ENCODE measurements around the gene ZBTB8OS. TPM values are rescaled to one million over a fixed set of nuclear protein-coding genes. Genes with fewer than 3 reads are reported as not detected.
"Not testable (repeated sequence)": the region's sequence is repeated elsewhere in the genome, so short reads cannot be mapped to it uniquely, and the experiment has no call there.

Gene ZBTB8OS
- total RNA-seq, 2 experiments from 2014 or later = 64.8 to 67.4 TPM

DNA sequence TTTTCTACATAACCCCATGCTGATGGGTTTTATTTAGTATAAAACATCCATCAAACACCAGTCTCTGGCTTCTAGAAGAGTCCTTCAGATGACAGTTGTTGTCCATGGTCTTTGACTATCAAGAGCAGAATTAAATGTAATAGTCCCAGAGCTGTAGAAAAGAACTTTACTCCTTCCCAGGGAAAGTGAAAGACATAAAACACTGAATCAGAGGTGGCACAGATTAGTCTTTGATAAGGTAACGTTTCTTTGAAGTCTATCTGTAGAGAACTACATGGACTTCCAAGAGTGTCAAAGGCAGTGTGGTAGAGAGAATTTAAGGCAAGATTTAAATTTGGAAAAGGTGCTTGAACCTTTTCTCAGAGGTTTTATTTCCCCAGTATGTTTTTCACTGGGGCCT is 30.3 kb upstream of the ZBTB8OS start:
- Mint-ChIP-seq H3K4me3 (no peak overlapping the region), H3K27ac (no peak overlapping the region), H3K36me3 (peaks cover 47% of the 10 kb centered on the region), H3K27me3 (no peaks in the 10 kb centered on the region), H3K4me1 (ENCODE audit: low read depth) (peaks cover 14% of the 10 kb centered on the region), H3K9me3 (no peaks in the 10 kb centered on the region)
- ChIA-PET POLR2A (no interaction called here), CTCF (no interaction called here)
- no peak for DNase-seq
- intact Hi-C loops (cut with micrococcal nuclease) = loop anchor here (5.0 kb wide), 1 partner anchor 58 kb away; no protein-coding TSS in a partner anchor

DNA sequence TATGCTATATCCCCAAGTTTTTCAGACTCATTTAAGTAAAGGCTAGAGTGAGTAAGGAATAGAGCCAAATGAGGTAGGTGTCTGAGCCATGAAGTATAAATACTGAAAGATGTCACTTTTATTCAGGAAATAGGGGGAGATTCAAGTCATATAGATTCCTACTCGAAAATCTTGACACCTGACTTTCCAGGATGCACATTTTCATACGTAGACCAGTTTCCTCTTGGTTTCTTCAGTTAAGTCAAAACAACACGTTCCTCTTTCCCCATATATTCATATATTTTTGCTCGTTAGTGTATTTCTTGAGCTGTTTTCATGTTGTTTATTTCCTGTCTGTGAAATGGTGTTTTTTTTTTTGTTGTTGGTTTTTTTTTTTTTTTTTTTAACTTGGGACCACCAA is 29.6 kb upstream of the ZBTB8OS start:
- POLR2A ChIA-PET, H3K9me3 Mint-ChIP-seq, H3K27me3 Mint-ChIP-seq, DNase-seq, H3K27ac Mint-ChIP-seq, H3K4me3 Mint-ChIP-seq: not testable (repeated sequence)
- CTCF ChIA-PET = interaction anchor here (1.0 kb wide), 1 partner anchor 32 kb away, joined by 3 read pairs; no protein-coding TSS in a partner anchor
- Mint-ChIP-seq H3K4me1 (ENCODE audit: low read depth) (peaks cover 14% of the 10 kb centered on the region), H3K36me3 (peaks cover 46% of the 10 kb centered on the region)
- intact Hi-C loops (cut with micrococcal nuclease) = loop anchor here (5.0 kb wide), 1 partner anchor 58 kb away; no protein-coding TSS in a partner anchor

DNA sequence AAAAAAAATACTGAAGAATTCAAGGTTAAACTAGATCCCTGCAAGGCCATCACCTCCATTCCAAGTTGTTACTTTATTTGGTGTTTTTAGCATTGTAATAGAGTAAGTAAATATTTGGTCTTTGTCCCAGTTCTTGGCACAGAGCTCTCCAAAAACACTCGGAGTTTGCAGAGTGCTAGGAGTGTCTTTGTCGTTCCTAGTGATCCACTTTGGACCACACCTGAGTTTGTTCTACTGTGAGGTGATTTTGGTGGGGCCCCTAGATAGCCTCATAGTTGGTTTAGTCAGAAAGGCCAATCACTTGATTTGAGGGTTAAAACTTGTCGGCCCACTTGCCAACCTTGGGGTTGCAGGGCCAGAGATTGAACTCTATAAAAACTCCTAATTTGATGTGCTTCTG is 26.6 kb upstream of the ZBTB8OS start:
- DNase-seq = no peak
- ChIA-PET CTCF (interaction anchor here (1.0 kb wide), 1 partner anchor 14 kb away, joined by 3 read pairs; no protein-coding TSS in a partner anchor), POLR2A (no interaction called here)
- Mint-ChIP-seq H3K4me3 (no peak overlapping the region), H3K36me3 (peaks cover 55% of the 10 kb centered on the region), H3K9me3 (no peaks in the 10 kb centered on the region), H3K27me3 (no peaks in the 10 kb centered on the region), H3K4me1 (ENCODE audit: low read depth) (peaks cover 2% of the 10 kb centered on the region), H3K27ac (no peak overlapping the region)
- intact Hi-C loops (cut with micrococcal nuclease) = no loop called here

- CTCF ChIA-PET; intact Hi-C loops (cut with micrococcal nuclease); POLR2A ChIA-PET; H3K27me3 Mint-ChIP-seq; H3K9me3 Mint-ChIP-seq; H3K4me1 Mint-ChIP-seq (ENCODE audit: low read depth); H3K27ac Mint-ChIP-seq; H3K4me3 Mint-ChIP-seq; DNase-seq: not testable (repeated sequence)
- peaks cover 58% of the 10 kb centered on the region for H3K36me3 Mint-ChIP-seq
These were observed 18.4 kb upstream of the ZBTB8OS start for GRCh38 chr1:32668716-32669115.

DNA sequence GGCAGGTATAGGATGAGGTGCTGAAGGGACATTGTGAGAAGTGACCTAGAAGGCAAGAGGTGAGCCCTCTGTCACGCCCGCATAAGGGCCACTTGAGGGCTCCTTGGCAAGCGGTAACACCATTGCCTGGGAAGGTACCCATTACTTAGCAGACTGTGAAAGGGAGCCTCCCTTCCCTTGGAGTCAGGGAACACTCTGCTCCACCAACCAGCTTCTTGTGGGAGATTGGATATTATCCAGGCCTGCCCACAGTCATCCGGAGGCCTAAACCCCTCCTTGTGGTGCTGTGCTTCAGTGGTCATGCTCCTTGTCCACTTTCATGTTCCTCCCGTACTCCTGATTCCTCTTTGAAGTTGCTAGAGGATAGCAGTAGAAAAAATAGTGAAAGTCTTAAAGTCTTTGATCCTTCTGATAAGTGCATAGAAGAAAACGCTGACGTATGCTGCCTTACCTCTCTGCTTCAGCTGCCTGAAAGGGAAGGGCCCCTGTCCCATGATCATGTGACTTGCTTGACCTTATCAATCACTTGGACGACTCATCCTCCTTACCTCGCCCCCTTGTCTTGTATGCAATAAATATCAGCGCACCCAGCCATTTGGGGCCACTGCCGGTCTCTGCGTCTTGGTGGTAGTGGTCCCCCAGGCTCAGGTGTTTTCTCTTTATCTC is 16.7 kb upstream of the ZBTB8OS start:
- Mint-ChIP-seq H3K4me3 (no peak overlapping the region), H3K27ac (no peak overlapping the region), H3K27me3 (no peaks in the 10 kb centered on the region), H3K36me3 (peaks cover 49% of the 10 kb centered on the region), H3K4me1 (ENCODE audit: low read depth) (no peaks in the 10 kb centered on the region), H3K9me3 (no peaks in the 10 kb centered on the region)
- ChIA-PET POLR2A (no interaction called here), CTCF (no interaction called here)
- DNase-seq = no peak
- intact Hi-C loops (cut with micrococcal nuclease) = no loop called here

DNA sequence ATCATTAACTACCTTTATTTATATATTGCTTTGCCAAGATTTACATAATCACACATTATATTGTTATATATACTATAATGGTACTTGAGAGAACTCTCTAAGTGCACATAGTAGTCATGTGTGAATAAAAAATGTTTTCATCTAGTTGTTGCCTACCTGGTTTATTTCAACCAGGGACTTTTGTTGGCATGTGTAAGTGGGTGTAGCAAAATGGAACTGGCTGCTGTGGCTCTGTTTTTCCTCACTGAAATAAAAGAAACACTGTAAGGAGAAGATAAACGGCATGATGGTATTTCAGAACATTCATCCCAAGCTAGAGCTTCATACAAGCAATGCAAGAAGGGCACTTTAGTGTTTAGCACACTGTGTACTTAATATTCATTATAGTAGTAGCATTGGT is 15.6 kb upstream of the ZBTB8OS start:
- no peak for DNase-seq
- H3K4me1 Mint-ChIP-seq (ENCODE audit: low read depth) = no peaks in the 10 kb centered on the region
- ChIA-PET POLR2A (no interaction called here), CTCF (interaction anchor here (0.6 to 0.7 kb wide), 2 partner anchors 118 to 507 kb away, joined by 3 to 4 read pairs; no protein-coding TSS in a partner anchor)
- H3K9me3 Mint-ChIP-seq = no peaks in the 10 kb centered on the region
- H3K27me3 Mint-ChIP-seq = no peaks in the 10 kb centered on the region
- no peak overlapping the region for H3K27ac Mint-ChIP-seq
- peaks cover 50% of the 10 kb centered on the region for H3K36me3 Mint-ChIP-seq
- intact Hi-C loops (cut with micrococcal nuclease) = no loop called here
- no peak overlapping the region for H3K4me3 Mint-ChIP-seq

- Mint-ChIP-seq H3K9me3 (no peaks in the 10 kb centered on the region), H3K4me1 (ENCODE audit: low read depth) (peaks cover 28% of the 10 kb centered on the region), H3K36me3 (peaks cover 61% of the 10 kb centered on the region), H3K27me3 (no peaks in the 10 kb centered on the region), H3K4me3 (no peak overlapping the region), H3K27ac (no peak overlapping the region)
- intact Hi-C loops (cut with micrococcal nuclease) = no loop called here
- DNase-seq = no peak
- ChIA-PET CTCF (interaction anchor here (0.7 kb wide), 1 partner anchor 113 kb away, joined by 3 read pairs; no protein-coding TSS in a partner anchor), POLR2A (no interaction called here)
These were observed 9.2 kb upstream of the ZBTB8OS start for GRCh38 chr1:32659581-32659980.

- ChIA-PET CTCF (interaction anchor here (1.1 to 2.2 kb wide), 4 partner anchors 15 to 132 kb away, joined by 3 to 9 read pairs (median 4); no protein-coding TSS in a partner anchor), POLR2A (no interaction called here)
- Mint-ChIP-seq H3K4me3 (peak overlapping the region; percentile 99), H3K27ac (peak overlapping the region; percentile 100), H3K9me3 (no peaks in the 10 kb centered on the region), H3K36me3 (peaks cover 49% of the 10 kb centered on the region), H3K4me1 (ENCODE audit: low read depth) (peaks cover 55% of the 10 kb centered on the region), H3K27me3 (no peaks in the 10 kb centered on the region)
- no peak for DNase-seq
- intact Hi-C loops (cut with micrococcal nuclease) = loop anchor here (5.0 kb wide), 2 partner anchors 315 to 695 kb away; partner anchors contain the start of gene MARCKSL1
These were observed 2.1 kb upstream of the ZBTB8OS start for GRCh38 chr1:32652244-32652962.

- peak overlapping the region; percentile 99 for H3K4me3 Mint-ChIP-seq
- no peak for DNase-seq
- intact Hi-C loops (cut with micrococcal nuclease) = loop anchor here (5.0 kb wide), 2 partner anchors 314 to 696 kb away; partner anchors contain the start of gene MARCKSL1
- no peaks in the 10 kb centered on the region for H3K27me3 Mint-ChIP-seq
- H3K4me1 Mint-ChIP-seq (ENCODE audit: low read depth) = peaks cover 50% of the 10 kb centered on the region
- ChIA-PET CTCF (interaction anchor here (1.1 to 2.2 kb wide), 3 partner anchors 122 to 476 kb away, joined by 3 to 9 read pairs (median 4); no protein-coding TSS in a partner anchor), POLR2A (interaction anchor here (0.6 to 1.7 kb wide), 10 partner anchors 22 to 579 kb away, joined by 3 to 13 read pairs (median 3); partner anchors contain the start of genes BSDC1, CCDC28B, S100PBP and TMEM39B)
- peaks cover 42% of the 10 kb centered on the region for H3K36me3 Mint-ChIP-seq
- peak overlapping the region; percentile 100 for H3K27ac Mint-ChIP-seq
- H3K9me3 Mint-ChIP-seq = no peaks in the 10 kb centered on the region
These were observed 1.2 kb upstream of the ZBTB8OS start for GRCh38 chr1:32651461-32652073.

- Mint-ChIP-seq H3K4me3 (peak within 1 kb of the TSS; percentile 99), H3K9me3 (no peaks in the 10 kb centered on the region), H3K27me3 (no peaks in the 10 kb centered on the region), H3K27ac (peak within 1 kb of the TSS; percentile 100), H3K36me3 (peaks cover 41% of the 10 kb centered on the region), H3K4me1 (ENCODE audit: low read depth) (peaks cover 49% of the 10 kb centered on the region)
- CTCF ChIA-PET = interaction anchor here (1.1 to 2.2 kb wide), 3 partner anchors 122 to 477 kb away, joined by 3 to 9 read pairs (median 4); no protein-coding TSS in a partner anchor
- DNase-seq = peak; percentile 99
- intact Hi-C loops (cut with micrococcal nuclease) = loop anchor here (1.0 to 5.0 kb wide), 6 partner anchors 28 to 696 kb away; partner anchors contain the start of genes MARCKSL1, S100PBP and YARS1
- POLR2A ChIA-PET = interaction anchor here (0.6 to 1.7 kb wide), 11 partner anchors 21 to 578 kb away, joined by 3 to 13 read pairs (median 3); partner anchors contain the start of genes BSDC1, CCDC28B, S100PBP and TMEM39B
These were observed 556 bp upstream of the ZBTB8OS start, which contains the start of gene RBBP4 for GRCh38 chr1:32650752-32651460. TSS of gene RBBP4 (plus strand) at chr1:32651208. CDS start at chr1:32651307, 99 bp downstream.
